ENCODE measurements around the gene GNE. TPM values are rescaled to one million over a fixed set of nuclear protein-coding genes. Genes with fewer than 3 reads are reported as not detected.
"Not testable (repeated sequence)": the region's sequence is repeated elsewhere in the genome, so short reads cannot be mapped to it uniquely, and the experiment has no call there.

Gene GNE
- total and polyA plus RNA-seq, 2 experiments from 2014 or later = 2.2 to 15.7 TPM

GRCh38 chr9:36180243-36180642, 78.0 kb downstream of the GNE start:
- not testable (repeated sequence) for H3F3A ChIP-seq (replicated peaks; ENCODE audit: low read depth); H3K27me3 Mint-ChIP-seq (ENCODE audit: insufficient read depth, low read depth, poor library complexity); H3K4me1 Mint-ChIP-seq; H3K36me3 ChIP-seq (ENCODE audit: insufficient read depth); H2AFZ ChIP-seq; H3K4me3 Mint-ChIP-seq; H3K36me3 Mint-ChIP-seq (ENCODE audit: low read depth); H3K4me3 ChIP-seq; H3K9me2 ChIP-seq (ENCODE audit: insufficient read depth); H3K27ac Mint-ChIP-seq; H3K4me1 ChIP-seq (ENCODE audit: insufficient read depth); ATAC-seq; H4K20me1 ChIP-seq (replicated peaks; ENCODE audit: insufficient read depth); H3K4me2 ChIP-seq; H3K79me2 ChIP-seq (replicated peaks; ENCODE audit: insufficient read depth); H3K27me3 ChIP-seq (ENCODE audit: insufficient read depth); H3K27ac ChIP-seq (ENCODE audit: low read depth); DNase-seq (ENCODE audit: low spot score)
- H3K9me3 Mint-ChIP-seq = peaks cover 32% of the 10 kb centered on the region

- no peak overlapping the region for H3K27ac ChIP-seq (ENCODE audit: low read depth)
Observed at GRCh38 chr9:36177571-36177970, 80.7 kb downstream of the GNE start.

More at GRCh38 chr9:36177571-36177970, 80.7 kb downstream of the GNE start:
- no peak overlapping the region for H3K4me3 ChIP-seq
- H4K20me1 ChIP-seq (replicated peaks; ENCODE audit: insufficient read depth) = no peaks in the 10 kb centered on the region
- DNase-seq (ENCODE audit: low spot score) (no peak), ATAC-seq (no peak)
- H3K4me2 ChIP-seq = no peak overlapping the region
- H3K27me3 ChIP-seq (ENCODE audit: insufficient read depth) = no peaks in the 10 kb centered on the region
- Mint-ChIP-seq H3K9me3 (peaks cover 32% of the 10 kb centered on the region), H3K4me3 (no peak overlapping the region), H3K27me3 (ENCODE audit: insufficient read depth, low read depth, poor library complexity) (peaks cover 4% of the 10 kb centered on the region), H3K4me1 (peaks cover 4% of the 10 kb centered on the region; the same call in 2 of the 3 replicates), H3K36me3 (ENCODE audit: low read depth) (peaks cover 3% of the 10 kb centered on the region; the same call in 1 of the 3 replicates), H3K27ac (no peak overlapping the region)
- H3F3A ChIP-seq (replicated peaks; ENCODE audit: low read depth) = no peaks in the 10 kb centered on the region
- TF ChIP-seq POLR2AphosphoS5 (IDR thresholded peaks at IDR 0.05; ENCODE audit: low read depth) = no peak
- no peak for TF ChIP-seq EZH2 (IDR thresholded peaks at IDR 0.05; ENCODE audit: low read depth, unreplicated experiment)
- no peak for TF ChIP-seq ZNF462 (CRISPR knock-in tag; IDR thresholded peaks at IDR 0.05)
- no peak for TF ChIP-seq CREB1 (CRISPR knock-in tag; IDR thresholded peaks at IDR 0.05; ENCODE audit: low read depth)
- TF ChIP-seq NANOG (IDR thresholded peaks at IDR 0.05; ENCODE audit: borderline replicate concordance) = no peak
- H3K4me1 ChIP-seq (ENCODE audit: insufficient read depth) = no peaks in the 10 kb centered on the region
- H3K79me2 ChIP-seq (replicated peaks; ENCODE audit: insufficient read depth) = no peaks in the 10 kb centered on the region
- H3K9me2 ChIP-seq (ENCODE audit: insufficient read depth) = 0 out of 2 replicates have a peak, but pooled peaks cover 6% of the 10 kb centered on the region
- no peaks in the 10 kb centered on the region; the same call in 1 of the 2 replicates for H3K36me3 ChIP-seq (ENCODE audit: insufficient read depth)
- no peak overlapping the region for H2AFZ ChIP-seq

All from GM23338 (cell line).